ENCODE measurements around the gene JAK2. TPM values are rescaled to one million over a fixed set of nuclear protein-coding genes. Genes with fewer than 3 reads are reported as not detected.
A peak's percentile ranks its signal among the peaks of the same experiment; 100 is the strongest.

The JAK2 gene
- total and polyA plus RNA-seq, 2 of the 4 experiments (the other 2 are of a cell fraction) = 2.3 to 6.1 TPM

DNA sequence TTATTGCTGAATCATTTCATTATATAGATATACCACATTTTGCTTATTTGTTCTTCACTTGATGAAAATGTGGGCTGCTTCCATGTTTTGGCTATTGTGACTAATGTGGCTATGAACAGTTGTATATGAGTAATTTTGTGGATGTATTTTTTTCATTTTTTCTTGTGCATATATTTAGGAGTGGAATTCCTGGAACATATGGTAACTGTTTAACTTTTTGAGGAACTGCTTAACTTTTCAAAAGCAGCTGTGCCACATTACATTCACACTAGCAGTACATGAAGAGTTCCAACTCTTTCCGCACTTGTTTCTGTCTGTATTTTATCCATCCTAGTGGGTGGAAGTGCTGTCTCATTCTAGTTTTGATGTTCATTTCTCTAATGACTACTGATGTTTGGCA, 67.8 kb downstream of the JAK2 start:
- H3K27ac ChIP-seq (ENCODE audit: insufficient read depth, low read length) = no peak overlapping the region
- H3K9ac ChIP-seq (ENCODE audit: low read depth, low read length) = no peak overlapping the region
- WGBS, 2 experiments (ENCODE audit: extremely low coverage in 2 of 2, insufficient read length in 1 of 2) = no CpG with 5 or more reads among the region's 1 CpG
- H3K18ac ChIP-seq (ENCODE audit: low read depth, low read length) = no peak overlapping the region
- no peak overlapping the region for H4K5ac ChIP-seq (ENCODE audit: low read depth, low read length)
- intact Hi-C loops (cut with micrococcal nuclease) = loop anchor here (10.0 kb wide), 1 partner anchor 298 kb away; no protein-coding TSS in a partner anchor
- ATAC-seq (ENCODE audit: low read depth) (peak; percentile 93), DNase-seq (peak; percentile 91)
- H2AK9ac ChIP-seq (replicated peaks; ENCODE audit: low read depth, low read length, poor library complexity) = no peak overlapping the region
- no peak overlapping the region for H2BK120ac ChIP-seq (ENCODE audit: low read depth, low read length)
- H4K91ac ChIP-seq (ENCODE audit: insufficient read depth, low read depth, low read length) = no peak overlapping the region
- H3K4me2 ChIP-seq (ENCODE audit: low read depth, low read length) = peak overlapping the region; percentile 38; the same call in 1 of the 2 replicates
- no peaks in the 10 kb centered on the region for H3K27me3 ChIP-seq (ENCODE audit: control insufficient read depth, insufficient read depth, low read length)
- H4K8ac ChIP-seq (ENCODE audit: low read depth in 2 of 2, low read length in 2 of 2) = no peak overlapping the region
- H2AFZ ChIP-seq (replicated peaks; ENCODE audit: low read length, poor library complexity) = no peak overlapping the region
- H3K14ac ChIP-seq (replicated peaks; ENCODE audit: low read depth, low read length) = no peak overlapping the region
- no peaks in the 10 kb centered on the region; a peak in 1 of 4 replicates for H3K79me1 ChIP-seq (ENCODE audit: low read depth in 1 of 2, low read length in 2 of 2)
- no peak overlapping the region for H3K23ac ChIP-seq (ENCODE audit: low read depth, low read length)
- H3K36me3 ChIP-seq (ENCODE audit: control insufficient read depth, insufficient read depth, low read length) = no peaks in the 10 kb centered on the region
- ChIA-PET CTCF (no interaction called here), POLR2A (ENCODE audit: unreplicated experiment) (no interaction called here)
- no peak overlapping the region for H3K4ac ChIP-seq (ENCODE audit: low read depth, low read length)
- no peak overlapping the region for H2BK15ac ChIP-seq (ENCODE audit: low read depth, low read length)
- H3K9me1 ChIP-seq (ENCODE audit: insufficient read depth, low read length) = no peaks in the 10 kb centered on the region
- peaks cover 3% of the 10 kb centered on the region; the same call in 1 of the 2 replicates for H3K4me1 ChIP-seq (ENCODE audit: control insufficient read depth, insufficient read depth, low read length)
- dilution Hi-C loops (cut with HindIII; ENCODE audit: low sequenced_read_pairs, unreplicated experiment) = no loop called here
- TF ChIP-seq BHLHE40 (IDR thresholded peaks at IDR 0.05; ENCODE audit: low read depth, low read length) (no peak), NFE2L2 (IDR thresholded peaks at IDR 0.05; ENCODE audit: low read depth, low read length) (peak; percentile 16; the same call in 1 of the 2 replicates)
- no peaks in the 10 kb centered on the region for H4K20me1 ChIP-seq (ENCODE audit: insufficient read depth, low read length)
- no peak overlapping the region for H3K56ac ChIP-seq (ENCODE audit: extremely low read depth, insufficient read depth, low read length)
- no peaks in the 10 kb centered on the region for H3K9me3 ChIP-seq (ENCODE audit: control insufficient read depth, insufficient read depth, low read length)
- in situ Hi-C loops (cut with MboI; ENCODE audit: low sequenced_read_pairs) = no loop called here
- no peak overlapping the region for H2AK5ac ChIP-seq (ENCODE audit: low read depth, low read length)
- no peak overlapping the region for H3K4me3 ChIP-seq (ENCODE audit: insufficient read depth, low read depth, low read length)
- BruUV-seq (replicated peaks) = no TSS peak
- peak overlapping the region; percentile 80 for H2BK5ac ChIP-seq (ENCODE audit: low read depth, low read length, poor library complexity, severe bottlenecking)
- no peak overlapping the region for H2BK20ac ChIP-seq (ENCODE audit: low read depth, low read length)
